Measurements from ENCODE around the gene PIEZO2. TPM values are rescaled to one million over a fixed set of nuclear protein-coding genes. Genes with fewer than 3 reads are reported as not detected.
"Not testable (repeated sequence)": the region's sequence is repeated elsewhere in the genome, so short reads cannot be mapped to it uniquely, and the experiment has no call there.

The PIEZO2 gene
- total RNA-seq, 1 experiment from 2014 or later, result 0.57 TPM

- ATAC-seq, result no peak
- POLR2A ChIA-PET, result no interaction called here
Measured at GRCh38 chr18:10659594-10659993, 489.8 kb downstream of the PIEZO2 start.

GRCh38 chr18:10659000-10659399 is 490.4 kb downstream of the PIEZO2 start:
- ChIA-PET CTCF (interaction anchor here (1.2 kb wide), 1 partner anchor 99 kb away, joined by 3 read pairs; no protein-coding TSS in a partner anchor), POLR2A (no interaction called here)
- Histone ChIP-seq H3K36me3 (ENCODE audit: control insufficient read depth, insufficient read depth, low read length) (no peaks in the 10 kb centered on the region), H3K27ac (ENCODE audit: low read length) (no peak overlapping the region), H3K9me3 (ENCODE audit: control insufficient read depth, insufficient read depth, low read depth, low read length) (no peaks in the 10 kb centered on the region), H3K27me3 (ENCODE audit: control insufficient read depth, insufficient read depth, low read length) (no peaks in the 10 kb centered on the region), H3K4me1 (ENCODE audit: control insufficient read depth, insufficient read depth, low read length) (no peaks in the 10 kb centered on the region), H3K4me3 (ENCODE audit: low read depth in 2 of 2, low read length in 2 of 2) (no peak overlapping the region)
- in situ Hi-C loops (cut with HindIII; ENCODE audit: low pct_unique_long_range_greater_than_20kb, low sequenced_read_pairs) (no loop called here), intact Hi-C loops (cut with micrococcal nuclease; ENCODE audit: unreplicated experiment) (no loop called here)
- BruUV-seq (replicated peaks), result no TSS peak
- TF ChIP-seq SIN3A (IDR thresholded peaks at IDR 0.05; ENCODE audit: borderline replicate concordance, insufficient read depth, low read depth, low read length) (no peak), REST (IDR thresholded peaks at IDR 0.05; ENCODE audit: insufficient read depth in 1 of 2, low read depth in 2 of 2, low read length in 1 of 2) (no peak), TCF7L2 (IDR thresholded peaks at IDR 0.05; ENCODE audit: low read depth, low read length) (no peak), CTCF (IDR thresholded peaks at IDR 0.05) (no peak), POLR2AphosphoS5 (IDR thresholded peaks at IDR 0.05; ENCODE audit: low read depth, low read length) (no peak)
- ATAC-seq, result no peak
- no peak for DNase-seq (ENCODE audit: low read depth, low spot score)

More at GRCh38 chr18:10659594-10659993, 489.8 kb downstream of the PIEZO2 start:
- no peak overlapping the region for H3K27ac ChIP-seq (ENCODE audit: low read length)
- no peaks in the 10 kb centered on the region for H3K27me3 ChIP-seq (ENCODE audit: control insufficient read depth, insufficient read depth, low read length)
- in situ Hi-C loops (cut with HindIII; ENCODE audit: low pct_unique_long_range_greater_than_20kb, low sequenced_read_pairs) (no loop called here), intact Hi-C loops (cut with micrococcal nuclease; ENCODE audit: unreplicated experiment) (no loop called here)
- H3K9me3 ChIP-seq (ENCODE audit: control insufficient read depth, insufficient read depth, low read depth, low read length), result no peaks in the 10 kb centered on the region
- CTCF ChIA-PET, result no interaction called here
- no TSS peak for BruUV-seq (replicated peaks)
- H3K4me3 ChIP-seq (ENCODE audit: low read depth in 2 of 2, low read length in 2 of 2), result no peak overlapping the region
- H3K36me3 ChIP-seq (ENCODE audit: control insufficient read depth, insufficient read depth, low read length), result no peaks in the 10 kb centered on the region
- no peaks in the 10 kb centered on the region for H3K4me1 ChIP-seq (ENCODE audit: control insufficient read depth, insufficient read depth, low read length)
- DNase-seq (ENCODE audit: low read depth, low spot score), result no peak
- TF ChIP-seq SIN3A (IDR thresholded peaks at IDR 0.05; ENCODE audit: borderline replicate concordance, insufficient read depth, low read depth, low read length) (no peak), POLR2AphosphoS5 (IDR thresholded peaks at IDR 0.05; ENCODE audit: low read depth, low read length) (no peak), TCF7L2 (IDR thresholded peaks at IDR 0.05; ENCODE audit: low read depth, low read length) (no peak), REST (IDR thresholded peaks at IDR 0.05; ENCODE audit: insufficient read depth in 1 of 2, low read depth in 2 of 2, low read length in 1 of 2) (no peak)

- in situ Hi-C loops (cut with HindIII; ENCODE audit: low pct_unique_long_range_greater_than_20kb, low sequenced_read_pairs); H3K27me3 ChIP-seq (ENCODE audit: control insufficient read depth, insufficient read depth, low read length); H3K4me1 ChIP-seq (ENCODE audit: control insufficient read depth, insufficient read depth, low read length); POLR2A ChIA-PET; intact Hi-C loops (cut with micrococcal nuclease; ENCODE audit: unreplicated experiment); BruUV-seq (replicated peaks); H3K4me3 ChIP-seq (ENCODE audit: low read depth in 2 of 2, low read length in 2 of 2); H3K36me3 ChIP-seq (ENCODE audit: control insufficient read depth, insufficient read depth, low read length); ATAC-seq; CTCF ChIA-PET; H3K27ac ChIP-seq (ENCODE audit: low read length); DNase-seq (ENCODE audit: low read depth, low spot score); H3K9me3 ChIP-seq (ENCODE audit: control insufficient read depth, insufficient read depth, low read depth, low read length): not testable (repeated sequence)
Measured at GRCh38 chr18:10644003-10644402, 505.4 kb downstream of the PIEZO2 start.

- BruUV-seq (replicated peaks); H3K27ac ChIP-seq (ENCODE audit: low read length); CTCF ChIA-PET; POLR2A ChIA-PET; ATAC-seq; H3K4me3 ChIP-seq (ENCODE audit: low read depth in 2 of 2, low read length in 2 of 2); H3K4me1 ChIP-seq (ENCODE audit: control insufficient read depth, insufficient read depth, low read length); H3K9me3 ChIP-seq (ENCODE audit: control insufficient read depth, insufficient read depth, low read depth, low read length); H3K27me3 ChIP-seq (ENCODE audit: control insufficient read depth, insufficient read depth, low read length); intact Hi-C loops (cut with micrococcal nuclease; ENCODE audit: unreplicated experiment); H3K36me3 ChIP-seq (ENCODE audit: control insufficient read depth, insufficient read depth, low read length); in situ Hi-C loops (cut with HindIII; ENCODE audit: low pct_unique_long_range_greater_than_20kb, low sequenced_read_pairs); DNase-seq (ENCODE audit: low read depth, low spot score): not testable (repeated sequence)
Measured at GRCh38 chr18:10642915-10643524, 506.3 kb downstream of the PIEZO2 start.

Measured in Panc1 (cell line).